H1 (cell line): Measurements from ENCODE around the gene LRRC63. TPM values are rescaled to one million over a fixed set of nuclear protein-coding genes. Genes with fewer than 3 reads are reported as not detected.

ENCODE experiments used
- CHD2 ChIP-seq: IDR thresholded peaks from 2 replicates; pipeline ENCODE4 v1.6.1; 2012; ENCODE audit warnings: low read length, improper control_type of control experiment
- FOSL1 ChIP-seq: IDR thresholded peaks from 2 replicates; pipeline ENCODE4 v1.6.1; 2011; ENCODE audit warnings: mild to moderate bottlenecking, low read depth, low read length, moderate library complexity; ENCODE audit not compliant: insufficient read depth
- HDAC6 ChIP-seq: IDR thresholded peaks from one replicate; pipeline ENCODE4 v1.7.1; 2012; ENCODE audit warnings: low read depth, mild to moderate bottlenecking, inconsistent platforms, low read length, moderate library complexity
- MAFK ChIP-seq: IDR thresholded peaks from 2 replicates; pipeline ENCODE4 v1.6.1; 2012; ENCODE audit warnings: low read depth, mild to moderate bottlenecking, improper control_type of control experiment, low read length
- RNF2 ChIP-seq: fragments of 200-900, 300-1000 bp; sonication (generic); IDR thresholded peaks from 2 replicates; pipeline ENCODE4 v1.7.1; 2016; ENCODE audit warnings: borderline replicate concordance, low read depth, mild to moderate bottlenecking, antibody characterized with exemption, low read length; ENCODE audit not compliant: poor library complexity, severe bottlenecking; ENCODE audit errors: missing control alignments
- polyA plus RNA-seq, 7 experiments: library from polyadenylated mRNA; depleted of rRNA in 3 of 7; stranded (reverse) in 5 of 7; unstranded in 2 of 7; fragments of >200 nt in 5 of 7; fragments of 200-250 nt in 2 of 7; gene quantifications; 1 replicate in 5 of 7; 2 replicates in 1 of 7; 4 replicates in 1 of 7; pipeline versions ENCODE4 v1.2.1 to v1.2.3, GENCODE V29; 2011 to 2013; ENCODE audit warnings: missing spikeins in 2 of 7, mixed read lengths in 2 of 7
- total RNA-seq: library from RNA; stranded (reverse); fragmentation: NEBNext Ultra II Directional; extraction: Animal tissue kit (Norgen Biotek cat#: 25700); gene quantifications from 2 replicates; pipeline ENCODE4 v1.2.1, GENCODE V29; 2021
- TF ChIP-seq, protein P1 (sequence below), 3 experiments: IDR thresholded peaks; 1 replicate in 2 of 3; 2 replicates in 1 of 3; pipeline versions ENCODE4 v1.5.1 to v1.6.1; 2011; ENCODE audit warnings: low read length in 3 of 3, mild to moderate bottlenecking in 3 of 3, inconsistent platforms in 2 of 3, low read depth in 1 of 3, moderate library complexity in 1 of 3; ENCODE audit not compliant: insufficient read depth in 1 of 3; ENCODE audit errors: control extremely low read depth in 1 of 3

LRRC63 gene
- total and polyA plus RNA-seq, 2 of the 8 experiments (the other 6 are each of a cell fraction or from before 2014, with no cell fraction given): not detected

- TF ChIP-seq, protein P1, sequence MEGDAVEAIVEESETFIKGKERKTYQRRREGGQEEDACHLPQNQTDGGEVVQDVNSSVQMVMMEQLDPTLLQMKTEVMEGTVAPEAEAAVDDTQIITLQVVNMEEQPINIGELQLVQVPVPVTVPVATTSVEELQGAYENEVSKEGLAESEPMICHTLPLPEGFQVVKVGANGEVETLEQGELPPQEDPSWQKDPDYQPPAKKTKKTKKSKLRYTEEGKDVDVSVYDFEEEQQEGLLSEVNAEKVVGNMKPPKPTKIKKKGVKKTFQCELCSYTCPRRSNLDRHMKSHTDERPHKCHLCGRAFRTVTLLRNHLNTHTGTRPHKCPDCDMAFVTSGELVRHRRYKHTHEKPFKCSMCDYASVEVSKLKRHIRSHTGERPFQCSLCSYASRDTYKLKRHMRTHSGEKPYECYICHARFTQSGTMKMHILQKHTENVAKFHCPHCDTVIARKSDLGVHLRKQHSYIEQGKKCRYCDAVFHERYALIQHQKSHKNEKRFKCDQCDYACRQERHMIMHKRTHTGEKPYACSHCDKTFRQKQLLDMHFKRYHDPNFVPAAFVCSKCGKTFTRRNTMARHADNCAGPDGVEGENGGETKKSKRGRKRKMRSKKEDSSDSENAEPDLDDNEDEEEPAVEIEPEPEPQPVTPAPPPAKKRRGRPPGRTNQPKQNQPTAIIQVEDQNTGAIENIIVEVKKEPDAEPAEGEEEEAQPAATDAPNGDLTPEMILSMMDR (IDR thresholded peaks at IDR 0.05; ENCODE audit: control extremely low read depth in 1 of 3, insufficient read depth in 1 of 3, low read depth in 1 of 3, low read length in 3 of 3): no peak
- TF ChIP-seq MAFK: no peak
- no peak for TF ChIP-seq FOSL1
- TF ChIP-seq HDAC6: no peak
- no peak for TF ChIP-seq CHD2
- TF ChIP-seq RNF2: no peak
- TF ChIP-seq, all 59 proteins: peak for 0
Measured at GRCh38 chr13:46265292-46265691, 53.6 kb downstream of the LRRC63 start (continued).
